OCI-LY7 (cell line): Measurements from ENCODE around the gene AOX1.

Source experiments
- CTCF ChIP-seq: fragments of 200-600 bp; sonication (generic); conservative IDR thresholded peaks from 2 replicates; pipeline ENCODE4 v1.5.1; 2014; ENCODE audit warnings: mild to moderate bottlenecking, antibody characterized with exemption, low read length, moderate library complexity, mixed read lengths
- EZH2phosphoT487 ChIP-seq: fragments of 200-600 bp; sonication (generic); IDR thresholded peaks from 2 replicates; pipeline ENCODE4 v1.6.1; 2018; ENCODE audit warnings: low read depth, borderline replicate concordance, mild to moderate bottlenecking, mixed run types, antibody characterized with exemption, low read length, moderate library complexity, mixed read lengths

- TF ChIP-seq CTCF = no peak
- TF ChIP-seq EZH2phosphoT487 = no peak
Observed at GRCh38 chr2:200640901-200641300, 55.1 kb downstream of the AOX1 start.
